HG03354 (cell line): ENCODE data around the gene NOTCH2.

ENCODE experiments used
- ATAC-seq: cut with Tn5 transposase; IDR thresholded peaks from one replicate; pipeline ENCODE4 v1.9.1; 2021; ENCODE audit warnings: mild to moderate bottlenecking; ENCODE audit not compliant: unreplicated experiment, poor library complexity, severe bottlenecking

NOTCH2 gene

DNA sequence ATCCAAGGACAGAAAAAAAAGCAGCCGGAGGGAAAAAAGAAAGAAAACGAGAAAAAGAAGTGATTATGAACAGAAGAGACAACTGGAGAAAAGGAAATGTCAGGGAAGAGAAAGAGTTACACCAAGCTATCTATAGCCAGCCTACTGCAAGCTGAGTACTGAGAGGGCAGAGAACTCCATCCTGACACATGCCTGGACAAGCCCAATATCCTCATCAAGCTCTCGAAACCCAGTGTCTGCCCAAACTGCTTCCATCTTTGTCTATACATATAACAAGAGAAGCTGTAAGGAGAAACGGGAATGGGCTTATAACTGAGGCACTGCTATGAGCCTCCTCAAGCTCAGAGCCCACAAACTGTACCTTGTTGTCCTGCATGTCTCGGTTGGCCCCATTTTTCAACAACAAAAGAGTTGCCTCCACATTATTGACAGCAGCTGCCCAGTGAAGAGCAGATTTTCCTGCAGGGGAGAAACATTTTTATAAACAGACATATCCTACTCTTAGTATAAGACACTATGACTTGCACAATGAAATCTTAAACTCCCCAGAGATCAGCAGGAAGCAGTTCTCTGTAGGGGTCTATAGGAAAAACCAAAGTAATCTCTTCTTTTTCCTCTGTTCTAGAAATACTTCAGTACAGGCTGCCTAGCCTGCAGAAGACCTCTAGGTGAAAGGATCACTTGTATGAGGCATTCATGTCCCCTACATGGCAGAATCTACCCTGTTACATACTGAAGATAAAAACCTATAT is 152.0 kb downstream of the NOTCH2 start:
- no peak for ATAC-seq

DNA sequence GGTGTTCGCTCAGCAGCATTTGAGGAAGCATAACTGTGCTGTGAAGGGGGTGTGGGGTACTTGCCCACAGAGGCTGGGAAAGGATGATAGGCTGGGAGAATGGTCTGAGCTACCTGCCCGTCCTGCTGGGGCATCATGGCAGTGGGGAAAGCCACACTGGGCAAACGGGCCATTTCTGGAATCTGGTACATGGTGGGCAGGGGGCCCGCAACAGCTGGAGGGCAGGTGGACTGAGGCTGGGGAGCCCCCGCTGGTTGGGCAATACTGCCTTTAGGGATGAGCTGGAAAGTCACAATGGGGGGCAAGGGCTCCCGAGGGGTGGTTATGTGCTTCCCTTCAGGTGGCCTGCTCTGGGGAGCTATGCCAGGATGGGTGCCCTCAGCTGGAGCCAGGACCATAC is 153.9 kb downstream of the NOTCH2 start:
- no peak for ATAC-seq

DNA sequence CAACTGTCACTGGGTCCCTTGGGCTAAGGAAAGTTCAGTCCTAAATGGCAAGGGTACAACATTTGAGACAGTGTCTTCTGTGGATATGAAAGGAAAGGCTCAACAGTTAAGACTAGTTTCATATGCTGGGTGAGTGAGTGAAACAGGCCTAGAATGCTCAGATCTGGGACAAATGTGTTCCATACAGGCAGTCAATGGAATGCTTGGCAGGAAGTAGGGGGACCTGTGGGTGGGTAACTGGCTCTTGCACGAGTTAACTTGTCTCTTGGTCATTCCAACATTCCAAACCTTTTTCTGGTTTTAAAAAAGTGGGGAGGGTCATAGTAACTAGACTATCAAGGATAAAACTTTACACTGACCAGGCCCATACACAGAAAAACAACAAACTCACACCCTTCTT is 155.4 kb downstream of the NOTCH2 start:
- ATAC-seq, result no peak

DNA sequence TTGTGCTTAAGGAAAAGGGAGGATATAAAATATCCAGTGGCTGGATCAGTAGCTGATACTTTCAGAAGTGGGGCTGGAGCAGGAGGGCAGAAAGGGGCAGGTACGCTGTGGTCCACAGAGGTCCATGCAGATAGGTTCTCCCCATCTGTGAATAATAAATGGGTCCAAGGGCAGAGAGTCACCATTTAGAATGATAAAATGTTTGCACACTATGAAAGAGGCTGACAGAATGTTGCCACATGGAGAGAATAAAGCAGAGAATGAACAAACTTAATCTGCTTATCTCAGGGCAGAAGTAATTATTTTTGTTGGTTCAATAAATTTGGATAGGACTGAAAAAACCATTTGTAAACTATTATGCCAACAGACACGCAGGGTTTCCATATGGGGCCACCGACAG is 156.5 kb downstream of the NOTCH2 start:
- no peak for ATAC-seq

DNA sequence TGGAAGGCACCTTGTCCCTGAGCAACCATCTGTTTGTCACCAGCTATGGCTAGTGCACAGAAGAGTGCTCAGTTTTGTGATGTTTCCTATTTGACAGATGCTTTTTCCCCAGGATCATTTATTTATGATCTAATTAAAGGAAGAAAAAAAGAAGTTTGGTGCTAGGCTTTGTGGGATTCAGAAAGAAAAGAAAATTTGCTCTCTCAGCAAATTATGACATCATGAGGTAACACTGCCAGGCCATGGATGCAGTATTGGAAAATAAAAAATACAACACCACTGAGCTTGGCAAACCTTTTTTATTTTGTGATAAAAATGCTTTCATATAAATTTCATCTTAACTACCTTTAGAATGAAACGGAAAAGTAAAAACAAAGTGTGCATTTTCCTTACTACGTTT is 157.7 kb downstream of the NOTCH2 start:
- no peak for ATAC-seq

DNA sequence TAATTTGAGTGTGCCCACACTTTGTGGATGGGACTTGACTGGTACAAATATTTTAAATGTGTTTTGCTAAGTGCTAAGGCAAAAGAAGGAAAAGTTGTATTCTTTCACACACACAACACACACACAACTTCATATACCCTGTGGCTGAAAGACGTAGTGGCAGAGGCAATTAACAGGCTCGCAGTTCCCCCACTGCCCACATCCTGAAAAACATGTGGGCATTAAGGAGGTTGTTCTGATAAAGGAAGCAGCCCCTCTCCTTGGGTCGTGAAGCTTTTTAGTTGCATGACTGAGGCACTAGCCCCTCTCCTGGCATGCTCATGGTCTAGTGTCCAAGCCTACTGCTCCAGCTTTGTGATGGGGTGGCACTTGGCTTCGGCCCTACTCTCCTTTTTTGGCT is 158.8 kb downstream of the NOTCH2 start:
- no peak for ATAC-seq

DNA sequence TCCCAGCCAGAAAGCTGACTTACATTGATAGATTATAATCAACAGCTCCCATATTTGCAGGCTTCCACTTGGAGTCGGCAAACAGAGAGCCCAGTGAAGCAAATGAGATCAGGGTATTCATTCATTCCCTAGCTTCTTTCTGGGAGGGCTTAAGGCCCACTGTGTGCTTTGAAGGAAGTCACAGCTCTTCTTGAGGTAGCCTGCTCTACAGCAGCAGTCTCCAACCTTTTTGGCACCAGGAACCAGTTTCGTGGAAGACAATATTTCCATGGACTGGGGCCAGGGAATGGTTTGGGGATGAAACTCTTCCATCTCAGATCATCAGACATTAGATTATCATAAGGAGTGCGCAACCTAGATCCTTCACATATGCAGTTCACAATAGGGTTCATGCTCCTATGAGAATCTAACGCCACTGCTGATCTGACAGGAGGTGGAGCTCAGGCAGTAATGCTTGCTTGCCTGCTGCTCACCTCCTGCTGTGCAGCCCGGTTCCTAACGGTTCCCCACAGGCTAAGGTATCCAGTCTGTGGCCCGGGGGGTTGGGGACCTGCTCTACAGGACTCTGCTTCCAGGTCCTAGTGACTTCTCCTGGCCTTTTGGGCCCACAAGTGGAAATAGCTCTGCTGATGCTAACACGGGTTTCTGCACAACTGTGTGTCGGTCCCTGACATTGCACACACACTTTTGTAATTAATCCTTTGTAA is 159.4 kb downstream of the NOTCH2 start:
- ATAC-seq, result no peak

DNA sequence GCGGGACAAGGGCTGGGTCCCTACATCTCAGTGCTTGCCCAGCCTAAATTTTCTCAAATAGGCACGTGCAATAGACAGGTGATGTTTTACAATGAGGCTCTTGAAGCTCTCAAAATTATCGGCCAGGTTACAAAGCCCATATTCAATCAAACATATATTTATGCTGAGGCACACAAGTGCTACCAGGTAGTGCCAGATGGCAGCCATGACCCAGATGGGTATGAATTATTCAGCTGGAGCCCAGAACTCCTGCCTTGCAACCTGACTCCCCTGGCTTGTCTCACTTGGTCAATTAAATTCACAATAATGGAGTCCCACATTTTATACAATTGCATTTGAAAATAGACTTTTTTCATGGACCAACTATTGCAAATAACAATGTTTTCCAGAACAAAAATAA is 160.8 kb downstream of the NOTCH2 start:
- ATAC-seq, result no peak

DNA sequence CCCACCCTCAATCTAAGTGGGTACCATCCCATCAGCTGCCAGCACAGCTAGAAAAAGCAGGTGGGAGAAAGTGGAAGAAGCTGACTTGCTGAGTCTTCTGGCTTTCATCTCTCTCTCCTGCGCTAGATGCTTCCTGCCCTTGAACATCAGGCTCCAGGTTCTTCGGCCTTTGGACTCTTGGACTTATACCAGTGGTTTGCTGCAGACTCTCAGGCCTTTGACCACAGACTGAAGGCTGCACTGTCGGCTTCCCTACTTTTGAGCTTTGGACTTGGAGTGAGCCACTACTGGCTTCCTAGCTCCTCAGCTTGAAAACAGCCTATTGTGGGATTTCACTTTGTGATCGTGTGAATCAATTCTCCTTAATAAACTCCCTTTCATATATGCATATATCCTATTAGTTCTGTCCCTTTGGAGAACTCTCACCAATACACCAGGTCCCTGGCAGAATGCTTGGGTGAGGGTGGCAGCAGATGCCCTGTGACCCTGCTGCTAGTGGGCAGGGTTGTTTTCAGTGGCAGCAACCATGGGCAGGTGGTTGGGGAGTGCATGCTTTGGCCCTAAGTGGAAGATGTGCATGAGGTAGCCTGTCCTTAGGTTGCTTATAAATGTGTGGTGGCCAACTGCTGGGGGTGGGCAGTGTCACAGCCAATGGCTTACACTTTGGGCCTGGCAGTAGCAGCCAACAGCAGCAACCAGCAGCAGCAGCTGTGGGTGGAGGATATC is 162.4 kb downstream of the NOTCH2 start:
- ATAC-seq, result no peak

DNA sequence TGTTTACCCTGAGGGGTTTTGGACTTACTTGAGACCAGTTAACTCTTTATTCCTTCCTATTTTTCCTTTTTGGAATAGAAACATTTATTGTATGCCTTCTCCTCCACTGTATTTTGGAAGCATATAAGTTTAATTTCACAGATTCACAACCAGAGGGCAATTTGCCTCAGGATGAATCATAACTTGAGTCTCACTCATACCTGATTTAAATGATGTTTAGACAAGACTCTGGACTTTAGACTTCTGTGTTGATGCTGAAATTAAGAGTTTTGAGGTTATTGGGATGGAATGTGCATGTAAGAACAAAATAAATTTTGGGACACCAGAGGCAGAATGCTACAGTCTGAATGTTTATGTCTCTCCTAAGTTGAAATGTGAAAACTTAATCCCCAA is 166.0 kb downstream of the NOTCH2 start:
- no peak for ATAC-seq

DNA sequence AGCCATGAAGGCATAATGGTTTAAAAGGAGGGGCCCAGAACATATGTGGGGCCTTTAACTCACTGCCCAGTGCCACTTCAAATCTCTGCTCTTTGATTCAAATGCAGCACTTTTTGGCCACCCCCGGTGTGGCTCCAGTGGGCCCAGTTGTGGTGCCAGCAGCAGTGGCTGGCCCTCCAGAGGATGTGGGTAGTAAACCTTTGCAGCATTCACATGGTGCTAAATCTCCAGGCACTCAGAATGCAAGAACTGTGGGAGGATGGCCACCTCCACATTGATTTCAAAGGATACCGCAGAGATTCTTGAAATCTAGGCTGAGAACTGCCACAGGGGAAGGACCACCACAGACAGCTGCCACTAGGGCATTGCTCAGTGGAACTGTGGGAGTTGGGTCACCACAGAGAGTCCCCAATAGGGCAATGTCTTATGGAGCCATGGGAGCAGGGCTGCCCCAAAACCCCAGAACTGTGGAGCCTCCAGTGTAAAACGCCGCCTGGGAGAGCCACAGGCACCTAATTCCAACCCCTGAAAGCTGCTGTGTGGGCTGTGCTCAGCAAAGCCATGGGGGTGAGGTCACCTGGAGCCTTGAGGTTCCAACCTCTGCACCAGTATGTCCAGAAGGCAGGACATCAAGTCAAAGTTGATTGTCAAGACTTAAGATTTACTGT is 166.6 kb downstream of the NOTCH2 start:
- no peak for ATAC-seq

DNA sequence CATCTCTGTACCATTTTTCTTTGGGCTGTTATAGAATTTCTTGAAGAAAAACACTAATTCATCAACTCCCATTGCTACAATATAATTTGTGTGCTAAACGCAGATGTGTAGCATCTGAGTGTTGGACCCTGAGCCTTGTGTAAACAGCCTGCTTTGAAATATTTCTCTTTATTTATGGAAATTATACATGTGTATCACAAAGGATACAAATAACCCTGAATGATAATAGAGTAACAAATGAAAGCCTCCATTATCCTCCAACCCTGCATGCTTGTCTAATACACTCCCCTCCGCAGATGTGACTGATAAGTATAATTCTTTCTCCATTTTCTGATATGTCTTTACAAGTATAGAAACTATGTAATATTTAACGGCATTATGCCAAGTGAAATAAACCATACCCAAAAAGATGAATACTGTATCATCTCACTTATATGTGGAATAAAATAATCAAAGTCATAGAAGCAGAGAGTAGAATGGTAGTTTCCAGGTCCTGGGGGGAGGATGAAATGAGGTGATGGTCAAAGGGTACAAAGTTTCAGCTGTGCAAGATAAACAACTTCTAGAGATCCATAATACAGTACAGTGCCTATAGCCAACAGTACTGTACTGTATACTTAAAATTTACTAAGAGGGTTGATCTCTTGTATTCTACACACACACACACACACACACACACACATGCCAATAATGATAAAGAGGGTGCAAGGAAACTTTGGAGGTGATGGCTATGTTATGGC is 170.3 kb downstream of the NOTCH2 start:
- ATAC-seq, result no peak

DNA sequence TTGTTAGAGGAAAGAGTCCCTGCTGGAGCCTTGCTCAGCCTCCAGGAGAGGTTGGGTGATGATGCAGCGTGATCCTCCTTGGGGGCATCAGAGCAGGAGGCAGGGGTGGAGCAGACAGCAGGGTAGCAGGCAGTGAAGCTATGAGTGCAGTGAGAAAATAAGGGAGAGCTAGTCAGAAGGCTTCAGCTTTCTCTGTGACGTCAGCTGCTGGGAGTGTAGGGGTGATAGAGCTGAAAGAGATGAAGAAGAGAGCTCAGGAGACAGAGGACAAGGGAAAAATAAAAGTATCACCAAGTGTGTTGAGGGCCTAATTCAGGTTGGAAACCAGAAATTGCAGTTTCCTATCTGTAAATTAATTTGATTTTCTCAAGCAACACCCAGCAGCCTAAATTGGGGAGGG is 170.9 kb downstream of the NOTCH2 start:
- no peak for ATAC-seq

DNA sequence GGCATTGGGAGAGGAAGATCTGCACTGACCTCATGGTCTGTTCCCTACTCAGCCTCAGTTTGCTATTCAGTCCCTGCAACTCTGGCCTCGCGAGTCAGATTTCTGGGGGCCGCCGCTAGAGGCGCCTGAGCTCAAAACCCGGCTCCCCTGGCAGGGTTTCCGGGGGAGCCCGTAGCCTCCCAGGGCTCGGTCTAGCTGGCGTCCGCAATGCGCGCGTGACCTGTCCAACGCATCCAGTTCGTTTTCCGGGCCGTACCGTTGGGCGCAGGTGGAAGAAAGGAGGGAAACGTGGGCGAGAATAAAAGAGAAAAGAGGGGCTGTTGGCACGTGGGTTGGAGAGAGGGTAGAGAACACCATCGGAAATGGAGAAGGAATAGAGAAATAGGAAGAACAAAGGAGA is 173.2 kb downstream of the NOTCH2 start, which contains the start of gene ADAM30:
ADAM30 (minus strand) TSS at position 213 of the 400 bp plus-strand sequence; CDS start at position 34, 179 bp downstream.
- ATAC-seq, result no peak

DNA sequence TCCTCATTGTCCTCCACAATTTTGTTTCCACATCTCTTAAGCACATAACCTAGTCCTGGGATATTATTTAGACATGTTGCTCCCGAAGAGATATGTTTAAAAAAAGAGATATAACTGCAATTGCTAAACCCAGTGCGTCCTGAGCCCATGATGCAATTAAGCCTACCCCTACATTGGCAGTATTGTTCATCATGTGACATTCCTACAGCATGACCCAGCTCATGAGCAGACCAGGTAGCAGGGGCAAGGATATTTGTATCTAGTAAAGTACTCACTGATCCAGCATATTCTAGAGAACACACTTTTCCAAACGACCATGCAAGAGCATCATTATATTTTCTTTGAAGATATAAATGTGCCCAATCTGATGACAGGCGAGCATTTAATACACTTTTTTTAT is 174.4 kb downstream of the NOTCH2 start:
- ATAC-seq, result no peak

DNA sequence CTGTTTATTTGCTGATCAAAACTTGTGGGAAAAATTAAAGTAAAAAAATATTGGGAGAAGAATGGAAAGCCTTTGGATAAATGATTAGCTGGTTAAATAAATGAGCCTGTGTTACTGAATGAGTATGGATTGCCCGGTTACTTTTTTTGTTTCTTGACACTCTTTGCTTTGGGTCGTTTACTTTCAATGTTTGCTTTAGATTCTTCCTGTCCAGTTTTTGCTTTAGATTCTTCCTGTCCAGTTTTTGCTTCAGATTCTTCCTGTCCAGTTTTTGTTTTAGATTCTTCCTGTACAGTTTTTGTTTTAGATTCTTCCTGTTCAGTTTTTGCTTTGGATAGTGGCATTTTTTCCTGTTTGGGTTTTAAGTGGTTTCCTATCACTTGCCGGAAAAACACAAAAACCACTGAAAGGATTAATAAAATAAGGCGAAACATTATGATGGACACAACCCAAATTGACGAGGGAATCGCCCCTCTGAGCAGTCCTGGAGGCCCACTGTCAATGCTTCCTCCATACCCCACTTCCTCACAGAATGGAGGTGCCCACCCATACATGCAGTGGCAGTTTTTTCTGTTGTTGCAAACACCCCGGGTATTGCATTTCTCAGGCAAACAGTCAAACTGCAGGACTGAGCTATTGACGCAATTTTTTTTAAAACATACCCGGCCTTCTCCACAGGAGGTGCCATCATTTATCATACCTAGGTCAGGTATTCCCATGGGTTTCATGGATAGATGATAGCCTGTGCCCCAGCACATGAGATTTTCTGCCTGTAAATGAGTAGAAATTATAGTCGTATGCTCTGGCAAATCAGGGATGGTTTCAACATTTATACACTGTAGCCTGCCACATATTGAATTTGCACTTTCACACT is 175.4 kb downstream of the NOTCH2 start:
- ATAC-seq, result no peak

DNA sequence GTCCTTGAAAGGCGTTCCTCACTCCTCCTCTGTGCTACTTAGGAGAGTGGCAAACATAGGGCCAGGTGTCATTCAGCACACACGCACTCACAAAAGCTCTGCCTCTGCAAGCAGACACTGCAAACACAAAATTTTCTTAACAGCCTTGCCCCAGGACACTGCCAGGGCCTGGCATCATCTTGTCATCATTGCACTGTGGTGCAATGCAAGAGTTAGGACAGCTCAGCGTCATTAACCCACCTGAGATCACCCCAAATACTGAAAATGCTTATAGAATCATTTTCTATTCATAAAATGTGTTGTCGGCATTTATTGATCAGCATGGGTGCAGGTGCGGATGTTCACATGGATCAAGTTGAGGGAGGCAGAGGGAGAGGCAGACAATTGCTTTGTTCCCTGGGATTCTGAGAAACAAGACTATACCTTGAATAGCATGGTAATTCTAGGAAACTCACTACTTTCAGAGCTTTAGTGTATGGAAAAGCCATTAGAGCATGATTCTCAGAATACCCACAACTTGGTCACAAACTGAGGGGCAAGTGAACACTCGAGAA is 176.1 kb downstream of the NOTCH2 start:
- ATAC-seq, result no peak

DNA sequence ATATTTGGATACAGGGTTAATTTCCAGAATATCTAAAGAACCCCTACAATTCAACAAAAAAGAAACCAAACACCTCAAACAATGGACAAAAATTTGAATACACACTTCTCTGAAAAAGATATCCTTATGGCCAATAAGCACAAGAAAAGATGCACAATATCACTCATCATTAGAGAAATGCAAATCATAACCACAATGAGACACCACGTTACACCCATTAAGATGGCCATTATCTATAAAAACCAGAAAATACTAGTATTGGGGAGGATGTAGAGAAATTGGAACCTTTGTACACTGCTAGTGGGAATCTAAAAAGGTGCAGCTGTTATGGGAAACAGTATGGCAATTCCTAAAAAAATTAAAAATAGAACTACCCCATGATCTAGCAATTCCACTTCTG is 178.1 kb downstream of the NOTCH2 start:
- no peak for ATAC-seq
